ENCODE results near the gene ALK.

GRCh38 chr2:29497375-29497774 lies 424.0 kb downstream of the ALK start:
- TF ChIP-seq EZH2phosphoT487 (IDR thresholded peaks at IDR 0.05; ENCODE audit: unreplicated experiment) (no peak), CTCF (conservative IDR thresholded peaks at IDR 0.05; ENCODE audit: low read depth in 2 of 2) (no peak), EZH2 (IDR thresholded peaks at IDR 0.05; ENCODE audit: low read depth, unreplicated experiment) (no peak), POLR2AphosphoS5 (IDR thresholded peaks at IDR 0.05; ENCODE audit: low read depth) (no peak), REST (IDR thresholded peaks at IDR 0.05; ENCODE audit: unreplicated experiment) (no peak), CREB1 (CRISPR knock-in tag; IDR thresholded peaks at IDR 0.05; ENCODE audit: low read depth) (no peak), STAT1 (IDR thresholded peaks at IDR 0.05; ENCODE audit: unreplicated experiment) (no peak), ETS1 (IDR thresholded peaks at IDR 0.05) (no peak)
